ENCODE data around the gene B4GALT6. TPM values are rescaled to one million over a fixed set of nuclear protein-coding genes. Genes with fewer than 3 reads are reported as not detected.

B4GALT6 gene
- total RNA-seq, 1 donor from 2014 or later, result 12.2 TPM

DNA sequence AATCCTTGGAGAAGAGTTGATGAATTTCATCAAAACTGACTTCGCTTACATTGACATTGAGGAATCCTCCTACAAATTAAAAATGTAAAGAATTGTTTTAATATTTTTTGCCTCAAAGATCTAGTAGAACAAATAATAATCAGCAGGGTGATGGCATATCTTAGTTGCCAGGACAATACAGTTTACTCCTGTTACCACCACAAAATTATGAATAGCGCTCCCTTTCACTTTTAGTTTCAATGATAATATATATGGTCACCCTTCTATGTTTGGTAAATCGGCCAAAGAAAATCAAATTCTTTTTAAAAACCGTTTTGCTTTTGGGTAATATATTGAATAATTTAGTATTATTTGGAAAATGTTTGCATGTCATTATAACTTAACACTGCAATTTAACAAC, 39.0 kb downstream of the B4GALT6 start:
- H3K27me3 Mint-ChIP-seq (ENCODE audit: low read depth), result no peaks in the 10 kb centered on the region
- no peak overlapping the region for H3K4me3 Mint-ChIP-seq (ENCODE audit: unreplicated experiment)

DNA sequence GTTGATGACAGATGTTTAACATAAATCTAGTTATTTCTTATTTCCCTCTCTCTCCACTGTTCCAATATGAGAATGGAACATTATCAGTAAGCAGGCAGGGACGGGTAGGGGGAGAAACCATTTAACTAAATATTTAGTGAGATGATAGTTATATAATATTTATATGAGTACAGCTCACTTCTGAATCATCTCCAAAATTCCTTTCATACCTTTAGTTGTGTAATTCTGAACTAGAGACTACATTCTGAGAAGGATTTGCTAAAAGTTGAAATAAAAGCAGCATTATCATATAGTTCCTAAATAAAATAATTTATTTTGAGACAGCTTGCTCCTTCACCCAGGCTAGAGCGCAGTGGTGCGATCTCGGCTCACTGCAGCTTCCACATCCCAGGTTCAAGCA, 41.4 kb downstream of the B4GALT6 start:
- no peak overlapping the region for H3K4me3 Mint-ChIP-seq (ENCODE audit: unreplicated experiment)
- peaks cover 1% of the 10 kb centered on the region for H3K36me3 Mint-ChIP-seq (ENCODE audit: low read depth)
- no peak for DNase-seq (ENCODE audit: low spot score)
- no peaks in the 10 kb centered on the region for H3K27me3 Mint-ChIP-seq (ENCODE audit: low read depth)
- peaks cover 22% of the 10 kb centered on the region for H3K4me1 Mint-ChIP-seq (ENCODE audit: low read depth)
- TF ChIP-seq, protein P1, sequence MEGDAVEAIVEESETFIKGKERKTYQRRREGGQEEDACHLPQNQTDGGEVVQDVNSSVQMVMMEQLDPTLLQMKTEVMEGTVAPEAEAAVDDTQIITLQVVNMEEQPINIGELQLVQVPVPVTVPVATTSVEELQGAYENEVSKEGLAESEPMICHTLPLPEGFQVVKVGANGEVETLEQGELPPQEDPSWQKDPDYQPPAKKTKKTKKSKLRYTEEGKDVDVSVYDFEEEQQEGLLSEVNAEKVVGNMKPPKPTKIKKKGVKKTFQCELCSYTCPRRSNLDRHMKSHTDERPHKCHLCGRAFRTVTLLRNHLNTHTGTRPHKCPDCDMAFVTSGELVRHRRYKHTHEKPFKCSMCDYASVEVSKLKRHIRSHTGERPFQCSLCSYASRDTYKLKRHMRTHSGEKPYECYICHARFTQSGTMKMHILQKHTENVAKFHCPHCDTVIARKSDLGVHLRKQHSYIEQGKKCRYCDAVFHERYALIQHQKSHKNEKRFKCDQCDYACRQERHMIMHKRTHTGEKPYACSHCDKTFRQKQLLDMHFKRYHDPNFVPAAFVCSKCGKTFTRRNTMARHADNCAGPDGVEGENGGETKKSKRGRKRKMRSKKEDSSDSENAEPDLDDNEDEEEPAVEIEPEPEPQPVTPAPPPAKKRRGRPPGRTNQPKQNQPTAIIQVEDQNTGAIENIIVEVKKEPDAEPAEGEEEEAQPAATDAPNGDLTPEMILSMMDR (IDR thresholded peaks at IDR 0.05), result no peak
- H3K27ac Mint-ChIP-seq (ENCODE audit: unreplicated experiment), result no peak overlapping the region
- no peaks in the 10 kb centered on the region for H3K9me3 Mint-ChIP-seq (ENCODE audit: low read depth)

More for the DNA sequence above, 39.0 kb downstream of the B4GALT6 start:
- H3K36me3 Mint-ChIP-seq (ENCODE audit: low read depth), result no peaks in the 10 kb centered on the region
- H3K4me1 Mint-ChIP-seq (ENCODE audit: low read depth), result peaks cover 41% of the 10 kb centered on the region
- H3K9me3 Mint-ChIP-seq (ENCODE audit: low read depth), result no peaks in the 10 kb centered on the region
- no peak for DNase-seq (ENCODE audit: low spot score)
- no peak overlapping the region for H3K27ac Mint-ChIP-seq (ENCODE audit: unreplicated experiment)
- TF ChIP-seq, protein P1 (IDR thresholded peaks at IDR 0.05), result no peak

DNA sequence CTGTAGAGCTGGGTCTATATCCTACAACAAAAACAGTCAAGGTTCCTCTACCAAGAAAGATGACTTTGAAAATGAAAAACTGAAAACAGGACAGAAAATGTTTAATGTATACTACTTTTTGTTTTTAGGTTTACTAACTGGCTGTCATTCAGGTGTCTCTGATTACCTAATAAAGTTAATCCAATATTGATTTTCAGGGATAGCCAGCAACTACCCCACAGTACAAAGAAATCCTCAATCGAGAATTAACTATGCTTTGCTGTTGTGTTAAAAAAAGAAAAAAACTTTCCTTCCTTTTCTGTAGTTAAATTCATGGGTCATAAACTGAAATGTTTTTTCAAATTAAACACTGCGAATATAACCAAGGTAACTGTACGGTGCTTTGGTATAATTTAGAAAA, 46.9 kb downstream of the B4GALT6 start:
- no peaks in the 10 kb centered on the region for H3K27me3 Mint-ChIP-seq (ENCODE audit: low read depth)
- H3K4me3 Mint-ChIP-seq (ENCODE audit: unreplicated experiment), result no peak overlapping the region
- DNase-seq (ENCODE audit: low spot score), result no peak
- no peak overlapping the region for H3K27ac Mint-ChIP-seq (ENCODE audit: unreplicated experiment)
- TF ChIP-seq, protein P1 (IDR thresholded peaks at IDR 0.05), result no peak
- H3K4me1 Mint-ChIP-seq (ENCODE audit: low read depth), result peaks cover 3% of the 10 kb centered on the region
- peaks cover 6% of the 10 kb centered on the region for H3K36me3 Mint-ChIP-seq (ENCODE audit: low read depth)
- H3K9me3 Mint-ChIP-seq (ENCODE audit: low read depth), result peaks cover 5% of the 10 kb centered on the region

DNA sequence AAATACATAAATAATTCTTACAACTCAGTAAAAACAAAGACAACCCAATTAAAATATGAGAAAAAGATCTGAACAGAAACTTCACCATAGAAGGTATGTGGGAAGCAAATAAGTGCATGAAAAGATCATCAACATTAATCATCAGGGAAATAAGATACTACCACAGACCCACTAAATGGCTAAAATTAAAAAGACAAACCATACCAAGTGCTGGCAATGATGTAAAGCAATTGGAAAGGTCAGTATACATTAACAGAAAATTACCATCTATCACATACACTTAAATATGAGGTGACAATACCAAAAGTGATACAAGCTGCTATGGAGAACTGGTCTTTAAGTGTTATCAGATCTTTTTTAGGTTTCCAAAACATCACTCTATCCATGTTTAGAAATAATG, 48.0 kb downstream of the B4GALT6 start:
- TF ChIP-seq, protein P1 (IDR thresholded peaks at IDR 0.05), result no peak

DNA sequence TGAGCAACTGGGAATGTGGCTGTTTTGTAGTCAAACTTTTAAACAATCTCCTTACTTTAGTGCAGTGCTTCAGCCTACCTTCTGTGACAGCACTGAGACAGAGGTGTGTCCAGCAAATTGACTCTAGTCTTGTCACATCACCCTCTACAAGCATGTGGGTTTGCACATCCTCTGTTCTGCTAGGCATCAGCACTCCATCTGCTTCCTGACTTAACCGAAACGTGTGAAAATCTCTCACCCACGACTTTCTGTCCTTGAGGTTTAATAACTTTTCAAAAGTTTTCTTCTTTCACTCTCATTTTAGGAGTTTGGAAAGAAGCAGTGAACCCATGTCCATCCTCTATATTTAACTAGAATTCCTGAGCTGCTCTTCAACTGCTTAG, 50.1 kb downstream of the B4GALT6 start:
- Mint-ChIP-seq H3K27me3 (ENCODE audit: low read depth) (no peaks in the 10 kb centered on the region), H3K4me3 (ENCODE audit: unreplicated experiment) (no peak overlapping the region), H3K36me3 (ENCODE audit: low read depth) (peaks cover 6% of the 10 kb centered on the region), H3K9me3 (ENCODE audit: low read depth) (peaks cover 5% of the 10 kb centered on the region), H3K4me1 (ENCODE audit: low read depth) (peaks cover 3% of the 10 kb centered on the region), H3K27ac (ENCODE audit: unreplicated experiment) (no peak overlapping the region)
- TF ChIP-seq, protein P1 (IDR thresholded peaks at IDR 0.05), result no peak
- no peak for DNase-seq (ENCODE audit: low spot score)

More for the DNA sequence above, 48.0 kb downstream of the B4GALT6 start:
- H3K4me3 Mint-ChIP-seq (ENCODE audit: unreplicated experiment), result no peak overlapping the region
- no peak for DNase-seq (ENCODE audit: low spot score)
- H3K27me3 Mint-ChIP-seq (ENCODE audit: low read depth), result no peaks in the 10 kb centered on the region
- peaks cover 3% of the 10 kb centered on the region for H3K4me1 Mint-ChIP-seq (ENCODE audit: low read depth)
- H3K27ac Mint-ChIP-seq (ENCODE audit: unreplicated experiment), result no peak overlapping the region
- peaks cover 6% of the 10 kb centered on the region for H3K36me3 Mint-ChIP-seq (ENCODE audit: low read depth)
- H3K9me3 Mint-ChIP-seq (ENCODE audit: low read depth), result peaks cover 5% of the 10 kb centered on the region
